VCaP (cell line): Measurements from ENCODE around the gene FSTL3.

Experiments used
- H3K27ac ChIP-seq: fragments of 450-650 bp; 2 replicates; pipeline ENCODE4 v1.5.1; 2017
- CTCF ChIP-seq: fragments of 450-650 bp; conservative IDR thresholded peaks from 2 replicates; pipeline ENCODE4 v1.5.1; 2017; ENCODE audit warnings: mild to moderate bottlenecking, moderate library complexity

The FSTL3 gene

GRCh38 chr19:641702-642101, 34.5 kb upstream of the FSTL3 start:
- no peak for TF ChIP-seq CTCF
- H3K27ac ChIP-seq, result no peak overlapping the region

GRCh38 chr19:642767-643727, 33.1 kb upstream of the FSTL3 start:
- no peak for TF ChIP-seq CTCF
- no peak overlapping the region for H3K27ac ChIP-seq

- no peak for TF ChIP-seq CTCF
- no peak overlapping the region for H3K27ac ChIP-seq
These were observed 32.5 kb upstream of the FSTL3 start for GRCh38 chr19:643736-644135.

DNA sequence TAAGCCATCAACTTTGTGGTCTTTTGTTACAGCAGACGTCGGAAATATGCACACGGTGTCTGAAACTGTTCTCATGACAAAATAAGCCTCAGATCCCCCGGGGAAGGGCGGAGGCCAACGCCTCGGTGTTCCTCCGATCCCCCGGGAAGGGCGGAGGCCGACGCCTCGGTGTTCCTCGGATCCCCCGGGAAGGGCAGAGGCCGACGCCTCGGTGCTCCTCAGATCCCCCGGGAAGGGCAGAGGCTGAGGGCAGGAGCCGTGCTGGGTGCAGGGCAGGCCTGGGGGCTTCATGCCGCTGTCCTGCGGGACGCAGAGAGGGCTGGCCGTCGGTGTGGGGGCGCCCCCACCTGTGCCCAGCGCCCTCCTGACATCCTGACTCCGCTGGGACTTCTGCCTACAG, 31.8 kb upstream of the FSTL3 start:
- no peak overlapping the region for H3K27ac ChIP-seq
- no peak for TF ChIP-seq CTCF

GRCh38 chr19:644789-645188, 31.4 kb upstream of the FSTL3 start:
- no peak overlapping the region for H3K27ac ChIP-seq
- no peak for TF ChIP-seq CTCF

GRCh38 chr19:645912-646778, 30.0 kb upstream of the FSTL3 start:
- no peak overlapping the region for H3K27ac ChIP-seq
- TF ChIP-seq CTCF, result no peak
